ENCODE results near the gene TRAF3IP1. TPM values are rescaled to one million over a fixed set of nuclear protein-coding genes. Genes with fewer than 3 reads are reported as not detected.
"Not testable (repeated sequence)": the region's sequence is repeated elsewhere in the genome, so short reads cannot be mapped to it uniquely, and the experiment has no call there.

Gene TRAF3IP1
- polyA plus RNA-seq, 3 donors, result 1.2 to 1.5 (median 1.5) TPM

DNA sequence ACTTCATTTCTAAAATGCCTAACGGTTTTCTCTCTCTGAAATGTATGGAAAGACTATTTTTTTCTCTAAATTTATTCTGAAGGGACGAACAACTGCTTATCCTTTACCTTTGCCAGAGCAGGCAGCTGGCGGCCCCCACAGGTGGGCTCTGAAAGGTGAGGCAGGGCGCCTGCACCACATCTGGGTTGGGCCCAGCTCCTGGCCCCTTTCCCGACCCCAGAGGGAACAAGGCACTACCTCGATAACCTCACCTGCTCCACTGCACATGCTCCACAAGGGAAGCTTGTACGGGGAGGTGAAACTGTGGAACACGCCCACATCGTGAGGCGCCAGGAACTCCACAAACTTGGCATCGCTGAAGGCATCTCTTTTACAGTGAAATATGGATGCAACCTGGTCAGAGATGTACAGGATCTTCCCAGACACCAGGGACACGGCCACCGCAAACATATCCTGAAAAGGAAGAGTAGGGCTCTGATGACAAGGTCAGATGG, 49.2 kb upstream of the TRAF3IP1 start:
- Mint-ChIP-seq H3K4me1 (peaks cover 21% of the 10 kb centered on the region), H3K9me3 (peaks cover 0 to 5% (median 0%) of the 10 kb centered on the region in 7 donors), H3K27me3 (ENCODE audit: low read depth in 3 of 3) (no peaks in the 10 kb centered on the region), H3K36me3 (peaks cover 77 to 93% of the 10 kb centered on the region in 2 donors), H3K4me3 (no peak overlapping the region), H3K27ac (no peak overlapping the region)
- Histone ChIP-seq H3K36me3 (replicated peaks in 1 of 2; ENCODE audit: control insufficient read depth in 1 of 2, insufficient read depth in 2 of 2, low read length in 2 of 2) (peaks cover 75 to 88% of the 10 kb centered on the region in 2 donors), H3K4me1 (ENCODE audit: control insufficient read depth in 1 of 2, insufficient read depth in 2 of 2, low read length in 2 of 2) (peaks cover 13 to 15% of the 10 kb centered on the region in 2 donors), H2AFZ (ENCODE audit: insufficient read depth, low read depth, low read length, poor library complexity, severe bottlenecking) (no peak overlapping the region), H3K79me2 (ENCODE audit: insufficient read depth, low read length) (no peaks in the 10 kb centered on the region), H3K9ac (ENCODE audit: insufficient read depth, low read length, poor library complexity, severe bottlenecking) (no peak overlapping the region), H4K20me1 (ENCODE audit: insufficient read depth, low read length) (no peaks in the 10 kb centered on the region), H3K4me3 (replicated peaks in 1 of 3; ENCODE audit: low read depth in 2 of 3, low read length in 3 of 3) (no peak overlapping the region), H3K27ac (ENCODE audit: low read depth in 1 of 2, low read length in 2 of 2) (no peak overlapping the region), H3K27me3 (ENCODE audit: control insufficient read depth in 2 of 2, insufficient read depth in 2 of 2, low read length in 2 of 2) (no peaks in the 10 kb centered on the region), H3K4me2 (replicated peaks; ENCODE audit: extremely low read depth, low read length, poor library complexity, severe bottlenecking) (no peak overlapping the region), H3K9me3 (replicated peaks in 1 of 2; ENCODE audit: control insufficient read depth in 1 of 2, insufficient read depth in 1 of 2, low read length in 2 of 2) (no peaks in the 10 kb centered on the region)
- DNase-seq, result no peak
- no peak for TF ChIP-seq CTCF (IDR thresholded peaks at IDR 0.05)
- intact Hi-C loops (cut with micrococcal nuclease), result no loop called here
- WGBS (ENCODE audit: insufficient coverage), result 83% methylated on average over 6 of the region's 13 CpGs

- H3K27ac ChIP-seq (ENCODE audit: low read depth in 1 of 2, low read length in 2 of 2); H3K4me3 ChIP-seq (replicated peaks in 1 of 3; ENCODE audit: low read depth in 2 of 3, low read length in 3 of 3); H3K27ac Mint-ChIP-seq; H3K4me2 ChIP-seq (replicated peaks; ENCODE audit: extremely low read depth, low read length, poor library complexity, severe bottlenecking); H4K20me1 ChIP-seq (ENCODE audit: insufficient read depth, low read length); H3K9me3 ChIP-seq (replicated peaks in 1 of 2; ENCODE audit: control insufficient read depth in 1 of 2, insufficient read depth in 1 of 2, low read length in 2 of 2); DNase-seq; H3K27me3 Mint-ChIP-seq (ENCODE audit: low read depth in 3 of 3); H3K27me3 ChIP-seq (ENCODE audit: control insufficient read depth in 2 of 2, insufficient read depth in 2 of 2, low read length in 2 of 2); H3K9ac ChIP-seq (ENCODE audit: insufficient read depth, low read length, poor library complexity, severe bottlenecking); H3K79me2 ChIP-seq (ENCODE audit: insufficient read depth, low read length); H2AFZ ChIP-seq (ENCODE audit: insufficient read depth, low read depth, low read length, poor library complexity, severe bottlenecking); H3K4me3 Mint-ChIP-seq; H3K9me3 Mint-ChIP-seq; intact Hi-C loops (cut with micrococcal nuclease): not testable (repeated sequence)
- peaks cover 13 to 15% of the 10 kb centered on the region in 2 donors for H3K4me1 ChIP-seq (ENCODE audit: control insufficient read depth in 1 of 2, insufficient read depth in 2 of 2, low read length in 2 of 2)
- Mint-ChIP-seq H3K4me1 (peaks cover 21% of the 10 kb centered on the region), H3K36me3 (peaks cover 79 to 93% of the 10 kb centered on the region in 2 donors)
- peaks cover 78 to 93% of the 10 kb centered on the region in 2 donors for H3K36me3 ChIP-seq (replicated peaks in 1 of 2; ENCODE audit: control insufficient read depth in 1 of 2, insufficient read depth in 2 of 2, low read length in 2 of 2)
- WGBS (ENCODE audit: insufficient coverage), result 99% methylated on average over 8 of the region's 8 CpGs
Observed at GRCh38 chr2:238271686-238272085, 48.6 kb upstream of the TRAF3IP1 start.

All from CD14-positive monocyte (primary cell).